PC-3 (cell line): Measurements from ENCODE around the gene CDH22. TPM values are rescaled to one million over a fixed set of nuclear protein-coding genes. Genes with fewer than 3 reads are reported as not detected.

Experiments used
- ATAC-seq: fragments of 200-7000 bp; cut with Tn5 transposase; 2 replicates; pipeline ENCODE4 v1.9.1; 2020; ENCODE audit warnings: mild to moderate bottlenecking, moderate library complexity
- BruUV-seq: library from RNA; stranded (reverse); fragments of 400-500 nt; replicated peaks from 2 replicates; lab custom pipeline; 2021; lab: Mats Ljungman, UMichigan
- CTCF ChIA-PET: fragments of 300-600 bp; sonication (Branson Sonifier 250); formaldehyde crosslinking; loops from one replicate; lab custom pipeline; 2022; ENCODE audit warnings: antibody characterized with exemption; lab: Charles Lee
- POLR2A ChIA-PET: fragments of 300-600 bp; sonication (Branson Sonifier 250); formaldehyde crosslinking; loops from one replicate; lab custom pipeline; 2022; ENCODE audit warnings: antibody characterized with exemption; ENCODE audit not compliant: unreplicated experiment; lab: Charles Lee
- DNase-seq: peaks from one replicate; pipeline ENCODE4 v3.0.0-alpha.2; 2015
- H2AFZ ChIP-seq: fragments of 300-600 bp; sonication (generic); 2 replicates; pipeline ENCODE4 v1.6.0; 2016; ENCODE audit warnings: antibody characterized with exemption, low read length
- H3F3A ChIP-seq: fragments of 300-600 bp; sonication (generic); one replicate; pipeline ENCODE4 v1.6.0; 2017; ENCODE audit warnings: antibody characterized with exemption, low read length, control low read depth, mild to moderate bottlenecking; ENCODE audit not compliant: unreplicated experiment
- H3K27ac ChIP-seq: fragments of 300-600 bp; sonication (generic); 2 replicates; pipeline ENCODE4 v1.5.1; 2016; ENCODE audit warnings: mild to moderate bottlenecking, low read length
- H3K27me3 ChIP-seq: fragments of 300-600 bp; sonication (generic); 2 replicates; pipeline ENCODE4 v1.6.1; 2016; ENCODE audit warnings: low read length, mixed read lengths
- H3K36me3 ChIP-seq: fragments of 300-600 bp; sonication (generic); 2 replicates; pipeline ENCODE4 v1.6.1; 2016; ENCODE audit warnings: low read depth, mixed run types, low read length, mixed read lengths
- H3K4me1 ChIP-seq: fragments of 300-600 bp; sonication (generic); 2 replicates; pipeline ENCODE4 v1.5.1; 2016; ENCODE audit warnings: low read length; ENCODE audit not compliant: insufficient read depth
- H3K4me2 ChIP-seq: fragments of 300-600 bp; sonication (generic); 2 replicates; pipeline ENCODE4 v1.6.0; 2016; ENCODE audit warnings: low read length
- H3K4me3 ChIP-seq: fragments of 300-600 bp; sonication (generic); 2 replicates; pipeline ENCODE4 v1.5.1; 2016; ENCODE audit warnings: mild to moderate bottlenecking, low read length, mixed read lengths
- H3K79me2 ChIP-seq: fragments of 300-600 bp; sonication (generic); 2 replicates; pipeline ENCODE4 v1.6.1; 2017; ENCODE audit warnings: low read length, mixed read lengths
- H3K9ac ChIP-seq: fragments of 300-600 bp; sonication (generic); 2 replicates; pipeline ENCODE4 v1.6.0; 2016; ENCODE audit warnings: mild to moderate bottlenecking, low read length
- H3K9me2 ChIP-seq: fragments of 300-600 bp; sonication (generic); replicated peaks from 2 replicates; pipeline ENCODE4 v1.6.1; 2016; ENCODE audit warnings: mixed run types, low read length, mixed read lengths
- H3K9me3 ChIP-seq: fragments of 300-600 bp; sonication (generic); 2 replicates; pipeline ENCODE4 v1.6.1; 2016; ENCODE audit warnings: low read length, mixed read lengths
- H4K20me1 ChIP-seq: fragments of 300-600 bp; sonication (generic); 2 replicates; pipeline ENCODE4 v1.6.1; 2016; ENCODE audit warnings: low read length, mixed read lengths
- EZH2phosphoT487 ChIP-seq: fragments of 300-600 bp; sonication (generic); IDR thresholded peaks from 2 replicates; pipeline ENCODE4 v1.6.1; 2018; ENCODE audit warnings: mild to moderate bottlenecking, antibody characterized with exemption, low read length, borderline replicate concordance
- intact Hi-C: fragments of 100-400 bp; cut with micrococcal nuclease; formaldehyde crosslinking; loops from 2 replicates; pipeline ENCODE4 v1.9.0; 2023
- total RNA-seq: library from RNA; depleted of rRNA; stranded (reverse); fragments of >200 nt; gene quantifications from 2 replicates; pipeline ENCODE4 v1.2.3, GENCODE V29; 2014
- TF ChIP-seq, protein P1 (sequence below): fragments of 300-600 bp; sonication (generic); conservative IDR thresholded peaks from 2 replicates; pipeline ENCODE4 v1.5.1; 2017; ENCODE audit warnings: antibody characterized with exemption, low read depth, mild to moderate bottlenecking, low read length

Gene CDH22
- total RNA-seq, 1 experiment from 2014 or later, result not detected

GRCh38 chr20:46133886-46134654 lies 174.2 kb downstream of the CDH22 start:
- peaks cover 52% of the 10 kb centered on the region for H3K27me3 ChIP-seq
- H3K36me3 ChIP-seq, result no peaks in the 10 kb centered on the region
- H3F3A ChIP-seq, result no peaks in the 10 kb centered on the region
- BruUV-seq, result no TSS peak
- H3K4me1 ChIP-seq, result no peaks in the 10 kb centered on the region
- H3K9me2 ChIP-seq, result no peaks in the 10 kb centered on the region
- no peaks in the 10 kb centered on the region for H3K79me2 ChIP-seq
- DNase-seq (no peak), ATAC-seq (no peak)
- H3K9me3 ChIP-seq, result no peaks in the 10 kb centered on the region
- CTCF ChIA-PET, result interaction anchor here (0.5 kb wide), 1 partner anchor 111 kb away, joined by 3 read pairs; no protein-coding TSS in a partner anchor
- H3K4me3 ChIP-seq, result no peak overlapping the region
- H3K27ac ChIP-seq, result no peak overlapping the region
- POLR2A ChIA-PET, result no interaction called here
- no peaks in the 10 kb centered on the region for H4K20me1 ChIP-seq
- no peak overlapping the region for H3K9ac ChIP-seq
- intact Hi-C loops, result loop anchor here (2.0 to 5.0 kb wide), 4 partner anchors 41 to 353 kb away; no protein-coding TSS in a partner anchor
- H3K4me2 ChIP-seq, result no peak overlapping the region
- TF ChIP-seq, protein P1, sequence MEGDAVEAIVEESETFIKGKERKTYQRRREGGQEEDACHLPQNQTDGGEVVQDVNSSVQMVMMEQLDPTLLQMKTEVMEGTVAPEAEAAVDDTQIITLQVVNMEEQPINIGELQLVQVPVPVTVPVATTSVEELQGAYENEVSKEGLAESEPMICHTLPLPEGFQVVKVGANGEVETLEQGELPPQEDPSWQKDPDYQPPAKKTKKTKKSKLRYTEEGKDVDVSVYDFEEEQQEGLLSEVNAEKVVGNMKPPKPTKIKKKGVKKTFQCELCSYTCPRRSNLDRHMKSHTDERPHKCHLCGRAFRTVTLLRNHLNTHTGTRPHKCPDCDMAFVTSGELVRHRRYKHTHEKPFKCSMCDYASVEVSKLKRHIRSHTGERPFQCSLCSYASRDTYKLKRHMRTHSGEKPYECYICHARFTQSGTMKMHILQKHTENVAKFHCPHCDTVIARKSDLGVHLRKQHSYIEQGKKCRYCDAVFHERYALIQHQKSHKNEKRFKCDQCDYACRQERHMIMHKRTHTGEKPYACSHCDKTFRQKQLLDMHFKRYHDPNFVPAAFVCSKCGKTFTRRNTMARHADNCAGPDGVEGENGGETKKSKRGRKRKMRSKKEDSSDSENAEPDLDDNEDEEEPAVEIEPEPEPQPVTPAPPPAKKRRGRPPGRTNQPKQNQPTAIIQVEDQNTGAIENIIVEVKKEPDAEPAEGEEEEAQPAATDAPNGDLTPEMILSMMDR, result no peak
- no peak for TF ChIP-seq EZH2phosphoT487
- H2AFZ ChIP-seq, result no peak overlapping the region

DNA sequence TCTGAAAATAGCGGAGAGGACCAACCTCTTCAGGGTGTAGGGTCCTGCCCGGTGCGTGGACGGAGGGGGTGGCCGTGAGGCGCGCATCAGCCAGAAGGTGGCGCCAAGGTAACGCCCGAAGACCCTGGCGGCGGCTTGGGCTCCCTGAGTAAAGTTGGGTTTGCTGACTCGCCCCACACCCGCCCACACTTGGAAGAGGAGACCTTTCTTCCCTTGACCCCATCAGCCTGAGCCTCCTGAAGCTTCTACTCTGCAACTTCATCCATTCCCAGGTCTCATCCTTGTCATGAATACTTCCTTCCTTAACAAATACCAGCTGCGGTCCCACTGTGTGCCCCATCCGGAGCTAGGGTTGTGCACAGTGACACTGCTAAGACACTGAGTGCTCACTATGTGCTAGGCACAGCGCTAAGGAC lies 175.6 kb downstream of the CDH22 start:
- H3K27ac ChIP-seq, result no peak overlapping the region
- DNase-seq (peak; percentile 76), ATAC-seq (peak; percentile 96)
- H3K79me2 ChIP-seq, result no peaks in the 10 kb centered on the region
- no peaks in the 10 kb centered on the region for H3K9me3 ChIP-seq
- H3K36me3 ChIP-seq, result no peaks in the 10 kb centered on the region
- no peak overlapping the region for H3K4me3 ChIP-seq
- H3K9ac ChIP-seq, result no peak overlapping the region
- no peak for TF ChIP-seq EZH2phosphoT487
- TF ChIP-seq, protein P1, result peak; percentile 92
- no peaks in the 10 kb centered on the region for H4K20me1 ChIP-seq
- H3F3A ChIP-seq, result no peaks in the 10 kb centered on the region
- no TSS peak for BruUV-seq
- H3K4me1 ChIP-seq, result peaks cover 4% of the 10 kb centered on the region
- intact Hi-C loops, result loop anchor here (1.0 to 5.0 kb wide), 5 partner anchors 42 to 355 kb away; no protein-coding TSS in a partner anchor
- H3K4me2 ChIP-seq, result peak overlapping the region; percentile 18; the same call in 1 of the 2 replicates
- peaks cover 43% of the 10 kb centered on the region for H3K27me3 ChIP-seq
- H3K9me2 ChIP-seq, result no peaks in the 10 kb centered on the region
- ChIA-PET CTCF (interaction anchor here (0.7 to 1.0 kb wide), 2 partner anchors 112 to 306 kb away, joined by 4 to 6 read pairs; no protein-coding TSS in a partner anchor), POLR2A (no interaction called here)
- no peak overlapping the region; the same call in 1 of the 2 replicates for H2AFZ ChIP-seq

DNA sequence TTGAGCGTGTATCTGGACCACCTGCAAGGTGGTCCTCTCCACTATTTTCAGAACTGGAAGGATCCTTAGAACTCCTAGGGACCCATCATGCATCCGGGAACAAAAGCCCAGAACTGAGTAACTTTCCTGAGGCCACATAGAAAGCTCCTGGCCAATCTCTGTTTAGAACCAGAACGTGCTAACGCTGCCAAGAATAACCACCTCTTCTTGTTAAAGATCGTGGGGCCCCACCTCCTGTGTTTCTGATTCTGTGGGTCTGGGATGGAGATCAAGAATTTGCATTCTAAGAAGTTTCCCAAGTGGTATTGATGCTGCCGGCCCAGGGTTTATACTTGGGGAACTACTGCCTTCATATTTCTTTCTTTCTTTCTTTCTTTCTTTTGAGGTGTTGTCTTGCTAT lies 176.9 kb downstream of the CDH22 start:
- ATAC-seq (no peak), DNase-seq (no peak)
- Histone ChIP-seq H4K20me1 (no peaks in the 10 kb centered on the region), H3F3A (peaks cover 6% of the 10 kb centered on the region), H3K27me3 (peaks cover 33% of the 10 kb centered on the region), H3K9ac (no peak overlapping the region), H3K79me2 (no peaks in the 10 kb centered on the region), H3K9me2 (no peaks in the 10 kb centered on the region), H3K9me3 (no peaks in the 10 kb centered on the region), H3K36me3 (no peaks in the 10 kb centered on the region), H3K4me1 (peaks cover 17% of the 10 kb centered on the region), H3K4me2 (no peak overlapping the region), H3K27ac (no peak overlapping the region), H3K4me3 (no peak overlapping the region), H2AFZ (no peak overlapping the region)
- TF ChIP-seq, protein P1, result no peak
- BruUV-seq, result no TSS peak
- CTCF ChIA-PET, result interaction anchor here (0.5 kb wide), 1 partner anchor 66 kb away, joined by 7 read pairs; no protein-coding TSS in a partner anchor
- intact Hi-C loops, result loop anchor here (5.0 kb wide), 3 partner anchors 181 to 356 kb away; no protein-coding TSS in a partner anchor
- POLR2A ChIA-PET, result no interaction called here
